SK-N-SH treated with all-trans-retinoic acid at 6 μM for 48 hours (cell line): ENCODE data around the gene KMT2A.

ENCODE experiments used
- ATAC-seq: fragments of 200-7000 bp; cut with Tn5 transposase; 3 replicates; pipeline ENCODE4 v1.9.1; 2020; ENCODE audit warnings: mild to moderate bottlenecking, moderate library complexity
- ARNTL ChIP-seq: fragments of 450-650 bp; formaldehyde crosslinking; IDR thresholded peaks from 2 replicates; pipeline ENCODE4 v1.5.0; 2020; ENCODE audit warnings: low read depth, mild to moderate bottlenecking, moderate library complexity, borderline replicate concordance
- CSDC2 ChIP-seq: fragments of 250-450 bp; sonication (Bioruptor Pico); IDR thresholded peaks from 2 replicates; pipeline ENCODE4 v1.5.0; 2020; ENCODE audit warnings: mild to moderate bottlenecking, moderate library complexity
- ESRRG ChIP-seq: fragments of 250-450 bp; sonication (Bioruptor Pico); IDR thresholded peaks from 2 replicates; pipeline ENCODE4 v1.6.1; 2021; ENCODE audit warnings: mild to moderate bottlenecking
- PPARA ChIP-seq: fragments of 250-450 bp; sonication (Bioruptor Pico); IDR thresholded peaks from 2 replicates; pipeline ENCODE4 v1.5.0; 2020; ENCODE audit warnings: mild to moderate bottlenecking, borderline replicate concordance
- TOX ChIP-seq: fragments of 250-450 bp; sonication (Bioruptor Pico); IDR thresholded peaks from 2 replicates; pipeline ENCODE4 v1.8.0; 2021; ENCODE audit warnings: mild to moderate bottlenecking, moderate library complexity, borderline replicate concordance
- ZC3H10 ChIP-seq: fragments of 250-450 bp; sonication (Bioruptor Pico); IDR thresholded peaks from 2 replicates; pipeline ENCODE4 v1.5.1; 2021; ENCODE audit warnings: mild to moderate bottlenecking, moderate library complexity
- ZNF565 ChIP-seq: fragments of 450-650 bp; formaldehyde crosslinking; conservative IDR thresholded peaks from 2 replicates; pipeline ENCODE4 v1.5.0; 2020; ENCODE audit warnings: low read depth, mild to moderate bottlenecking, moderate library complexity
- ZNF8 ChIP-seq: fragments of 450-650 bp; formaldehyde crosslinking; IDR thresholded peaks from 2 replicates; pipeline ENCODE4 v1.5.0; 2020; ENCODE audit warnings: mild to moderate bottlenecking, moderate library complexity

Gene KMT2A

GRCh38 chr11:118574636-118575035 is 138.3 kb downstream of the KMT2A start:
- TF ChIP-seq CSDC2 (CRISPR knock-in tag) (no peak), ZNF8 (CRISPR knock-in tag) (no peak), ARNTL (CRISPR knock-in tag) (no peak), ESRRG (CRISPR knock-in tag) (no peak), ZNF565 (CRISPR knock-in tag) (no peak), TOX (CRISPR knock-in tag) (no peak), PPARA (CRISPR knock-in tag) (no peak), ZC3H10 (CRISPR knock-in tag) (no peak)

More at GRCh38 chr11:118574636-118575035, 138.3 kb downstream of the KMT2A start:
- no peak for ATAC-seq
